HG03342 (cell line): Measurements from ENCODE around the gene BIN1.

Experiments used
- ATAC-seq: cut with Tn5 transposase; IDR thresholded peaks from one replicate; pipeline ENCODE4 v1.9.1; 2021; ENCODE audit warnings: mild to moderate bottlenecking, moderate library complexity; ENCODE audit not compliant: unreplicated experiment

Gene BIN1

GRCh38 chr2:127051116-127052056, 55.6 kb downstream of the BIN1 start:
- no peak for ATAC-seq

- no peak for ATAC-seq
Measured at GRCh38 chr2:127050803-127051115, 56.2 kb downstream of the BIN1 start.

GRCh38 chr2:127049927-127050802, 56.8 kb downstream of the BIN1 start:
- ATAC-seq: peak; percentile 54

- no peak for ATAC-seq
Measured at GRCh38 chr2:127048969-127049897, 57.7 kb downstream of the BIN1 start.

DNA sequence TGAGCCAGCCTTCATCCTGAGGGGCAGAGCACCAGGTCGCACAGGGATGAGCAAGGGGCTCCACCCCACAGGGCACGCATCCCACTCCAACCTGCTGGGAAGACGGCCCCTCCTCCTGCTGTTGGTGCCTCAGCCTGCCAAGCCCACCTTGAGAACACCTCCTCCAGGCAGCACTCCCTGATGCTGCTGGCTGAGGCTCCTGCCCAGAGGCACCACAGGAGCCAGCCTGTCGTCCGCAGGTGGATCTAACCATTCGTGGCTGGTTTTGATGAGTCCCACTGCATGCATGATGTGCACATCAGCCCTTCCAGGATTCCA, 58.4 kb downstream of the BIN1 start:
- ATAC-seq: no peak

DNA sequence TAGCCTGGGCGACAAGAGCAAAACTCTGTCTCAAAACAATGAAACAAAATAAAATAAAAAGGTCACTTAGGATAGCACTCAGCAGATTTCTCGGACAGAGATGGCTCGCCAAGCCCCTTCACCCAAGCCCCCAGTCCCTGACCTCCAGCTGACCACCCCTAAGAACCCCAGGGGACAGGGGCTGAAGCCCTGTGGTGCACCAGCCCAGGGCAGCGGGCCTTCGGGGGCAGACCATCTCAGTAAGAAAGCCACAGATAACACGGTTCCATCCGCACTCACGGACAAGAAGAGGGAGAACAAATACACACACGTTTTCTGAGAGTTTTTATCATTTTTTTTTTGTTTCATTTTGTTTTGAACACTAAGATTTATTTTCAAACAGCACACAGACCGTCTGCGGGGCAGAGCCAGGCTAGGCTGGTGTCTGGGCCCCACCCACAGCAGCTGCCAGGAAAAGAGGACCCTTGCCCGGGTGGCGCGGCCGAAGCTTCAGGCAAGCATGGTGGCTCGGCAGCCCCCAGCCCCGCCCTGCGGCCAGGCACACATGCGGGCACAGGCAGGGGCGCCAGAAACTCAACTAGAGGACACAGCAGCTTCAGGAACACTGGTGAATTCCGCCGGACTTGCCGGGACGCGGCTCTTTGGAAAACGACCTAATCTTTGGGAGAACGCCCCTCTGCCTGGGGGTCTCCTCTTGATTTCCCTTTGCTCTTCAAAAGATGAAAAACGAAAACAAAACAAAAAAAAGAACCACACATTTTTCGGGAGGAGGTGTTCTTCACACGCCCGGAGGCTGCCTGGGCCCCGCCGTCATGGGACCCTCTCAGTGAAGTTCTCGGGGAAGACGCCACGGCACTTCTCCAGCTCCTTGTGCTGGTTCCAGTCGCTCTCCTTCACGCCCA, 59.0 kb downstream of the BIN1 start:
- no peak for ATAC-seq

DNA sequence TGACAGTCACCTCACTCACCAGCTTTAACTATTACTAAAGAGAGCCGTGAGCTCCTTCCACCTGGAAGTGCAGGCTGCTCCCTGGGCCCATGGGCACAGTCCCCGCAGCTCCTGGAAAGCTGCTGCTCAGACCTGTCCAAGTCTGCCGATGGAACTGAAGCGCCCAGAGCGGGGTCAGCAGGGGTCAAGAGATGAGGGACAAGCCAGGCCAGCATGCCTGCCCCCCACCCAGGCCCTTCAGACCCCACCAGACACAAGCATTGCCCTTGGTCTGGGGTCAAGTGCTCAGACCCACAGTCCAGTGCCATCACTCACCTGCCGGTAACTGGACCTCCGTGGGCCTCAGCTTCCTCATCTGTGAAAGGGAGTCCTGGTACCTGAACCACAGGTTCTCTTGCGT, 59.9 kb downstream of the BIN1 start:
- ATAC-seq: no peak

- no peak for ATAC-seq
Measured at GRCh38 chr2:127046579-127046978, 60.4 kb downstream of the BIN1 start.

DNA sequence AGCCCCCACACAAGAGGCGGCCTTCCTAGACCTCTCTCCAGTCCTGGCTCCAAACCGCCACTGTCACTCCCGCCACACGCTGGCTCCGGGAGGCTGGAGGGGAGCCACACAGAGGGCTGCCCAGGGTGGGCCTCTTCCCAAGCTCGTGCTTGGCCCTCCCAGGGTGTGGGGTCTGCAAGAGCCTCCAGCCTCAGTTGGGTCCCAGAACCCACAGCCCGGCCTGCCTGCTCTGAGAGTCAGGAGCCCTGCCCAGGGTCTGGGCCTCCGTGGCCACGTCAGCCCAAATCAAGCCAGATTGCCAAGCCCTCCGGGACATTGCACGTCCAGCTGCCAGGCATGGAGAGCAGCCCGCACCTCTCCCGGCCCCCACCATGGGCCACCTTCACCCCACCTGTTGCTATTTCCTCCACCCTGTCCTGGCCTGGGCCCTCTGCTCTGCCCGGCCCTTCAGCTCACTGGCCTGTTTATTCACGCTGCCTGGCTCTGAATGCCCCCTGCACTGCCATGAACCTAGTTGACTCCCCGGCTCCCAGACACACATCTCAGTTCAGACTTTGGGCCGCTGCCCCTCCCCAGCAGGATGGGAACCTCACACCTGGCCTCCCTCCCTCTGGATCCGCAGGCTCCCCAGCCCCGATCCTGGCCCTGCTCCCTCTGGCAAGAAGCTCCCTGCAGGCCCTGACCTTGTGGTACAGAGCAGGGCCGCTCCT, 61.0 kb downstream of the BIN1 start:
- ATAC-seq: no peak

- no peak for ATAC-seq
Measured at GRCh38 chr2:127044977-127045661, 61.8 kb downstream of the BIN1 start.

- no peak for ATAC-seq
Measured at GRCh38 chr2:127044165-127044718, 62.7 kb downstream of the BIN1 start.

GRCh38 chr2:127043367-127044164, 63.4 kb downstream of the BIN1 start:
- ATAC-seq: no peak

DNA sequence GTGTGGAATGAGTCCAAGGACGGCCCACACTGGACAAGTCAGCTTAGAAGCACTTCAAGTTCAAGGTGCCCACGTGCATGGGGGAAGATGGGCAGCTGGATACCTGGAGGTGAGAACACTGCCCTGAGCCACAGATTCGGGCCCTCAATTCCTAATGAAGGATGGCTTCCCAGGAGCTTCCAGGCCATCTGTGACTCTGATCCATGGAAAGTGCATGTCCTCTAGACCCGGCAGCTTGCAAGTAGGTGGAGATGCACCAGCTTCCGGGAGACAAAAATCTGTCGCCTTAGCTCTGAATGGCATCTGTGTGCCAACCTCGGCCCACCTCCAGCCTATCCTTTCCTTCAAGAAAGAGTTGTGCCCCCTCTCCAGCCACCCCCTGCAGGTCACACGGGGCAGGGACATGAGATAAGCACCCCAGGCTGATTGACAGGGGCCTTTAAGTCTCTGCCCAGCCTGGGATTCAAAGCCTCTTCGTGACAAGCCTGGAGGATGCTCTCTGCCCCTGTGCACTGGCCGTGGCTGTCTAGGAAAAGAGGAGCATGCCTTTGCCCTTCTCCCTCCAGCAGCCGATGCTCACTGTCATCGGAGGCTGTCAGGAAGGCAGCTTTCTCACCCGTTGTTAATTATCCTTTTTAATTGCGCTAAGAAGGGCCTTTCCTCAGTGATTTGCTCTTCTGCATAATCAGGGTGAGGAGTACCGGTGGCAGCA, 65.5 kb downstream of the BIN1 start:
- ATAC-seq: no peak

DNA sequence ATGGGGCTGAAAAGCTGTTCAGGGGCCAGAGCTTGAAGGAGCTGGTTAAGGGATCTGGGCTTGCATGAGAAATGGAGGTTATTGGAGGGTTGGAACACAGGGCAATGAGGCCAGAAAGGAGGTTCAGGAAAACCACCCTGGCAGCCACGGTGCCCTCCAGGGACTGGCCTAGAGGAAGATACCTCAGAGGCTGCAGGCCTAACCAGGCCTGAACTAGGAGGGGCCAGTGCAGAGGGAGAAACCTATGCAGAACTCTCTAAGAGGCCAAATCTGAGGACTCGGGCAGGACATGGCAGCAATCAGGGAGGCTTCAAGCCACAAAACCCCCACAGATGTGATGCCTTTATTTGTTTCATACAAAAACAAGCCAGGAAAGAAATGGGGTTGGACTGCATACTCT, 66.8 kb downstream of the BIN1 start:
- ATAC-seq: no peak

- peak; percentile 61 for ATAC-seq
Measured at GRCh38 chr2:127039387-127040031, 67.4 kb downstream of the BIN1 start.

DNA sequence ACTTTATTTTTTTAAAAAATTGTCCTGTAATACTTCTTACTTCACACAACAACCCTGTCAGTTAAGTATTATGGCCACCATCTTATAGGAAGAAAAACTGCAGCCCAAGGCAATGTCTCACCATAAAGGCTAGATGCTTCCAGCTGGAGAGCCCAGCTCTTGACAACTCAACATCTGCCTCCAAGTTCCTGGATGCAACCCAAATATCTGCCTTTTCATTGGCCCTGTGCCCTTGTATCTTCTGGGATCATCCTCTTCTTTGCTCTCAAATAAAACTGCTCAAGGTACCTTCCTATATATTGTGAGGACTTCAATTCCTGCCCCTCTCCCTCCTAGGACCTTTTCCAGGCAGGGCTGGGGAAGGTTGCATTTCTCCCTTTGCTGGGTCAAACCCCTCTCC, 69.5 kb downstream of the BIN1 start:
- no peak for ATAC-seq
